ENCODE data around the gene TRABD2B.

GRCh38 chr1:47898133-47898845 is 98.9 kb downstream of the TRABD2B start:
- TF ChIP-seq, protein P1, sequence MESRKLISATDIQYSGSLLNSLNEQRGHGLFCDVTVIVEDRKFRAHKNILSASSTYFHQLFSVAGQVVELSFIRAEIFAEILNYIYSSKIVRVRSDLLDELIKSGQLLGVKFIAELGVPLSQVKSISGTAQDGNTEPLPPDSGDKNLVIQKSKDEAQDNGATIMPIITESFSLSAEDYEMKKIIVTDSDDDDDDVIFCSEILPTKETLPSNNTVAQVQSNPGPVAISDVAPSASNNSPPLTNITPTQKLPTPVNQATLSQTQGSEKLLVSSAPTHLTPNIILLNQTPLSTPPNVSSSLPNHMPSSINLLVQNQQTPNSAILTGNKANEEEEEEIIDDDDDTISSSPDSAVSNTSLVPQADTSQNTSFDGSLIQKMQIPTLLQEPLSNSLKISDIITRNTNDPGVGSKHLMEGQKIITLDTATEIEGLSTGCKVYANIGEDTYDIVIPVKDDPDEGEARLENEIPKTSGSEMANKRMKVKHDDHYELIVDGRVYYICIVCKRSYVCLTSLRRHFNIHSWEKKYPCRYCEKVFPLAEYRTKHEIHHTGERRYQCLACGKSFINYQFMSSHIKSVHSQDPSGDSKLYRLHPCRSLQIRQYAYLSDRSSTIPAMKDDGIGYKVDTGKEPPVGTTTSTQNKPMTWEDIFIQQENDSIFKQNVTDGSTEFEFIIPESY (IDR thresholded peaks at IDR 0.05; ENCODE audit: borderline replicate concordance, low read depth), result no peak
- TF ChIP-seq, protein P2, sequence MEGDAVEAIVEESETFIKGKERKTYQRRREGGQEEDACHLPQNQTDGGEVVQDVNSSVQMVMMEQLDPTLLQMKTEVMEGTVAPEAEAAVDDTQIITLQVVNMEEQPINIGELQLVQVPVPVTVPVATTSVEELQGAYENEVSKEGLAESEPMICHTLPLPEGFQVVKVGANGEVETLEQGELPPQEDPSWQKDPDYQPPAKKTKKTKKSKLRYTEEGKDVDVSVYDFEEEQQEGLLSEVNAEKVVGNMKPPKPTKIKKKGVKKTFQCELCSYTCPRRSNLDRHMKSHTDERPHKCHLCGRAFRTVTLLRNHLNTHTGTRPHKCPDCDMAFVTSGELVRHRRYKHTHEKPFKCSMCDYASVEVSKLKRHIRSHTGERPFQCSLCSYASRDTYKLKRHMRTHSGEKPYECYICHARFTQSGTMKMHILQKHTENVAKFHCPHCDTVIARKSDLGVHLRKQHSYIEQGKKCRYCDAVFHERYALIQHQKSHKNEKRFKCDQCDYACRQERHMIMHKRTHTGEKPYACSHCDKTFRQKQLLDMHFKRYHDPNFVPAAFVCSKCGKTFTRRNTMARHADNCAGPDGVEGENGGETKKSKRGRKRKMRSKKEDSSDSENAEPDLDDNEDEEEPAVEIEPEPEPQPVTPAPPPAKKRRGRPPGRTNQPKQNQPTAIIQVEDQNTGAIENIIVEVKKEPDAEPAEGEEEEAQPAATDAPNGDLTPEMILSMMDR (IDR thresholded peaks at IDR 0.05), result no peak
- TF ChIP-seq, protein P3, sequence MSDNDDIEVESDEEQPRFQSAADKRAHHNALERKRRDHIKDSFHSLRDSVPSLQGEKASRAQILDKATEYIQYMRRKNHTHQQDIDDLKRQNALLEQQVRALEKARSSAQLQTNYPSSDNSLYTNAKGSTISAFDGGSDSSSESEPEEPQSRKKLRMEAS (IDR thresholded peaks at IDR 0.05; ENCODE audit: low read depth), result no peak
- TF ChIP-seq POLR2AphosphoS5 (IDR thresholded peaks at IDR 0.05; ENCODE audit: low read depth, low read length) (no peak), MXI1 (IDR thresholded peaks at IDR 0.05; ENCODE audit: low read depth, low read length) (no peak)

All from SK-N-SH (cell line).